ENCODE measurements around the gene GEN1. TPM values are rescaled to one million over a fixed set of nuclear protein-coding genes. Genes with fewer than 3 reads are reported as not detected.

Gene GEN1
- total RNA-seq, 1 donor from 2014 or later, result 19.6 TPM

DNA sequence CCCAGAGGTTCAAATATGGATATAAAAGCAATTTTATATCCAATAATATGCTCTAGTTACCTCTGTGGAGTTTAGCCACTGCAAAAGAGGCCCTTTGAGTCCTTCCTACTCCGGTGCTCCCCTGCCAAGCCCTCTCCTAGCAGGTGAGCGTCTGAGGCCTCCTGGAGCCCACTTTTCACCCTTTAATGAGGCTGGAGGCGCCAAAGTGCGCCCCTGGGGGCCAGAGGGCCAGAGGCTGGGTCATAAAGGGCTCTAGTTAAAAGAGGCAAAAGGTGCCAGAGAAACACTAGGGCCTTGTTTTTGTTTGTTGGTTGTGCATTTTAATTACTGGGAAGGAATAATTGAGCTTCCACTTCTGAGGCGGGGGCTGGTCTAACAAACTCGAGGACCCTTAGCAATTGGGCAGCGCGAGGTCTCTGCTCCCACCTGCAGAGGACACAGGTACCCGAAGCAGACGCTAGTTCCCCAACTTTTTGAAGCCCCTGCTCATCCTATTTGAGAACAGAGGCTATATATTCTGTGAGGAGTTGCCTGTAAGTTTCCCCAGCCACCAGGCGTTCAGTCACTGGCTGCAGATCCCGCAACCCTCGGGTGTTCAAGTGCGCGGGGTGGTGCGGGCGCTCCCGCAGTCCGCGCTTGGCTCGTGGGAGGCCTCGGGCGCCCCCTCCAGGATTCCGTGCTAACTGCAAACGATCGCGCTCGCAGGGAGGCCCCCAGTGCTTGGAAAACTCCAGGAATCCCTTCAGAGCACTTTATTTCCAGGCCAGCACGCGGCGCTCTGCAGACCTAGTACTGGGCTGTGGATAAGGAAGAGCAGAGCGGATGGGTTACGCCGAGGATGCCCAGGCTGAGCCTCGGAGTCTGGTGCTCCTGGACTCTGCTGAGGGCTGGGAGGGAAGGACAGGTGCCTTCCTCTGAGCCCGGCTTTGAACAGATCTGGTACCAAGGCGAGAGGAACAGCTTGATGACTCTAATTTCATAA, 76.4 kb downstream of the GEN1 start:
- peaks cover 7% of the 10 kb centered on the region for H3K4me1 Mint-ChIP-seq
- TF ChIP-seq, protein P1, sequence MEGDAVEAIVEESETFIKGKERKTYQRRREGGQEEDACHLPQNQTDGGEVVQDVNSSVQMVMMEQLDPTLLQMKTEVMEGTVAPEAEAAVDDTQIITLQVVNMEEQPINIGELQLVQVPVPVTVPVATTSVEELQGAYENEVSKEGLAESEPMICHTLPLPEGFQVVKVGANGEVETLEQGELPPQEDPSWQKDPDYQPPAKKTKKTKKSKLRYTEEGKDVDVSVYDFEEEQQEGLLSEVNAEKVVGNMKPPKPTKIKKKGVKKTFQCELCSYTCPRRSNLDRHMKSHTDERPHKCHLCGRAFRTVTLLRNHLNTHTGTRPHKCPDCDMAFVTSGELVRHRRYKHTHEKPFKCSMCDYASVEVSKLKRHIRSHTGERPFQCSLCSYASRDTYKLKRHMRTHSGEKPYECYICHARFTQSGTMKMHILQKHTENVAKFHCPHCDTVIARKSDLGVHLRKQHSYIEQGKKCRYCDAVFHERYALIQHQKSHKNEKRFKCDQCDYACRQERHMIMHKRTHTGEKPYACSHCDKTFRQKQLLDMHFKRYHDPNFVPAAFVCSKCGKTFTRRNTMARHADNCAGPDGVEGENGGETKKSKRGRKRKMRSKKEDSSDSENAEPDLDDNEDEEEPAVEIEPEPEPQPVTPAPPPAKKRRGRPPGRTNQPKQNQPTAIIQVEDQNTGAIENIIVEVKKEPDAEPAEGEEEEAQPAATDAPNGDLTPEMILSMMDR (IDR thresholded peaks at IDR 0.05; ENCODE audit: unreplicated experiment), result peak; percentile 83
- peaks cover 60% of the 10 kb centered on the region for H3K27me3 Mint-ChIP-seq (ENCODE audit: low read depth)
- peak overlapping the region; percentile 46 for H3K4me3 Mint-ChIP-seq
- no peaks in the 10 kb centered on the region for H3K36me3 Mint-ChIP-seq
- no peaks in the 10 kb centered on the region for H3K9me3 Mint-ChIP-seq
- peak; percentile 48 to 90 for DNase-seq (ENCODE audit: low spot score in 2 of 2, unreplicated experiment in 2 of 2)
- H3K27ac Mint-ChIP-seq, result no peak overlapping the region

- Mint-ChIP-seq H3K4me1 (peaks cover 6% of the 10 kb centered on the region), H3K27me3 (ENCODE audit: low read depth) (peaks cover 31% of the 10 kb centered on the region), H3K9me3 (no peaks in the 10 kb centered on the region), H3K36me3 (no peaks in the 10 kb centered on the region), H3K4me3 (no peak overlapping the region), H3K27ac (no peak overlapping the region)
- DNase-seq (ENCODE audit: low spot score in 2 of 2, unreplicated experiment in 2 of 2), result no peak
- TF ChIP-seq, protein P1 (IDR thresholded peaks at IDR 0.05; ENCODE audit: unreplicated experiment), result no peak
Measured at GRCh38 chr2:17835516-17835915, 81.6 kb downstream of the GEN1 start.

Other genes with a start within 250 kb of the GEN1 start
- 0.13 to 0.18 TPM (median 0.16 TPM) in 3 replicates for gene RAD51AP2, start 235.7 kb upstream of the GEN1 start, total RNA-seq
- 0.61 to 0.95 TPM (median 0.83 TPM) in 3 replicates for gene VSNL1, start 213.4 kb upstream of the GEN1 start, total RNA-seq
- gene SMC6, start 328 bp upstream of the GEN1 start, total RNA-seq, result 21.5 to 24.7 TPM (median 22.2 TPM) in 3 replicates
- gene MSGN1, start 62.3 kb downstream of the GEN1 start, total RNA-seq, result not detected in 3 replicates
- gene KCNS3, start 124.5 kb downstream of the GEN1 start, total RNA-seq, result 2.4 to 3.1 TPM (median 2.7 TPM) in 3 replicates

All from mesothelial cell of epicardium (in vitro differentiated cells).